SK-N-SH treated with all-trans-retinoic acid at 6 μM for 48 hours (cell line): Measurements from ENCODE around the gene TBC1D7.

ENCODE experiments used
- CSDC2 ChIP-seq: fragments of 250-450 bp; sonication (Bioruptor Pico); IDR thresholded peaks from 2 replicates; pipeline ENCODE4 v1.5.0; 2020; ENCODE audit warnings: mild to moderate bottlenecking, moderate library complexity
- ISL1 ChIP-seq: fragments of 250-450 bp; sonication (Bioruptor Pico); IDR thresholded peaks from 2 replicates; pipeline ENCODE4 v2.1.2; 2022; ENCODE audit warnings: mild to moderate bottlenecking, moderate library complexity
- PPARA ChIP-seq: fragments of 250-450 bp; sonication (Bioruptor Pico); IDR thresholded peaks from 2 replicates; pipeline ENCODE4 v1.5.0; 2020; ENCODE audit warnings: mild to moderate bottlenecking, borderline replicate concordance
- ZFP3 ChIP-seq: fragments of 250-450 bp; sonication (Bioruptor Pico); IDR thresholded peaks from 2 replicates; pipeline ENCODE4 v1.5.0; 2020; ENCODE audit warnings: mild to moderate bottlenecking, moderate library complexity
- ZFP30 ChIP-seq: fragments of 450-650 bp; formaldehyde crosslinking; IDR thresholded peaks from 2 replicates; pipeline ENCODE4 v1.5.0; 2022; ENCODE audit warnings: mild to moderate bottlenecking, moderate library complexity
- ZNF565 ChIP-seq: fragments of 450-650 bp; formaldehyde crosslinking; conservative IDR thresholded peaks from 2 replicates; pipeline ENCODE4 v1.5.0; 2020; ENCODE audit warnings: low read depth, mild to moderate bottlenecking, moderate library complexity
- ZNF70 ChIP-seq: fragments of 450-650 bp; formaldehyde crosslinking; IDR thresholded peaks from 2 replicates; pipeline ENCODE4 v1.5.0; 2020; ENCODE audit warnings: mild to moderate bottlenecking, moderate library complexity
- TF ChIP-seq, protein P1 (sequence below): fragments of 250-450 bp; sonication (Bioruptor Pico); IDR thresholded peaks from 2 replicates; pipeline ENCODE4 v1.5.0; 2020; ENCODE audit warnings: mild to moderate bottlenecking, moderate library complexity

DNA sequence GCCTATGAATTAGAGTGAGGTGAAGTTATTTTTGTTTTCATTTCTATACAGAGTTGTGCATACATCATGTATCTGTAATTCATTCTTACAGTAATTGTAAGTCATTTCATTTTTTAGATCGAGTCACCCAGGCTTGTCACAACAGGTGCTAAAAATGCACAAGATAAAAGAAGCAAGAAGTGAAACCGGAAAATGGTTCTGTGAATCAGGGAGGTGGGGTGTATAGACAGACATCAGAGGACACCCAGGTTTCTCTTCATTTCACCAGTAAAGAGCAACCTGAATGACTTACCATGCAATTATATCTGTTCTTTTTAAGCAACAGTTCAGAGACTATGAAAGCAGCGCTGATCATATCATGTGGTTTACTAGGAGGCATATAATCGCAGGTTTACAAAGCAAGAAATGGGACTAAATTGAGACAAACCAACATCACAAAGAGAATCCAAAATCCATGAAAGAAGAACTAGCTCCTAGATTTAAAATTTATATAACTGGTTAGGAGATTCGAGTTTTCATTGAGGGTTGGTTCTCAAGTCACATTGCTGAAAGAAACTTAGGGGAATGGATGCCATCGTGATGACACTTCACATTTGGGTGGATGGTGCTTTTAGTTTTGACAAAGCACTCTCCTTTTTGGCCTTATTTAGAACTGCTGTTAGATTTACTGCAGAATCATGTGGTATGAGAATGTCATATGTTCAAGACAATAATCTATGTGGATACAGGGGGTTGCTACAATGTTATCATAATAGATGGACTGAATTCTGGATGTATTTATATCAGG, 27.9 kb upstream of the TBC1D7 start:
- TF ChIP-seq ZNF70 (no peak), PPARA (CRISPR knock-in tag) (no peak), ZFP3 (CRISPR knock-in tag) (no peak), CSDC2 (no peak), ISL1 (CRISPR knock-in tag) (no peak), ZNF565 (CRISPR knock-in tag) (no peak), ZFP30 (CRISPR knock-in tag) (no peak)
- TF ChIP-seq, protein P1, sequence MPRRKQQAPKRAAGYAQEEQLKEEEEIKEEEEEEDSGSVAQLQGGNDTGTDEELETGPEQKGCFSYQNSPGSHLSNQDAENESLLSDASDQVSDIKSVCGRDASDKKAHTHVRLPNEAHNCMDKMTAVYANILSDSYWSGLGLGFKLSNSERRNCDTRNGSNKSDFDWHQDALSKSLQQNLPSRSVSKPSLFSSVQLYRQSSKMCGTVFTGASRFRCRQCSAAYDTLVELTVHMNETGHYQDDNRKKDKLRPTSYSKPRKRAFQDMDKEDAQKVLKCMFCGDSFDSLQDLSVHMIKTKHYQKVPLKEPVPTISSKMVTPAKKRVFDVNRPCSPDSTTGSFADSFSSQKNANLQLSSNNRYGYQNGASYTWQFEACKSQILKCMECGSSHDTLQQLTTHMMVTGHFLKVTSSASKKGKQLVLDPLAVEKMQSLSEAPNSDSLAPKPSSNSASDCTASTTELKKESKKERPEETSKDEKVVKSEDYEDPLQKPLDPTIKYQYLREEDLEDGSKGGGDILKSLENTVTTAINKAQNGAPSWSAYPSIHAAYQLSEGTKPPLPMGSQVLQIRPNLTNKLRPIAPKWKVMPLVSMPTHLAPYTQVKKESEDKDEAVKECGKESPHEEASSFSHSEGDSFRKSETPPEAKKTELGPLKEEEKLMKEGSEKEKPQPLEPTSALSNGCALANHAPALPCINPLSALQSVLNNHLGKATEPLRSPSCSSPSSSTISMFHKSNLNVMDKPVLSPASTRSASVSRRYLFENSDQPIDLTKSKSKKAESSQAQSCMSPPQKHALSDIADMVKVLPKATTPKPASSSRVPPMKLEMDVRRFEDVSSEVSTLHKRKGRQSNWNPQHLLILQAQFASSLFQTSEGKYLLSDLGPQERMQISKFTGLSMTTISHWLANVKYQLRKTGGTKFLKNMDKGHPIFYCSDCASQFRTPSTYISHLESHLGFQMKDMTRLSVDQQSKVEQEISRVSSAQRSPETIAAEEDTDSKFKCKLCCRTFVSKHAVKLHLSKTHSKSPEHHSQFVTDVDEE: no peak
